HepG2 (cell line): ENCODE measurements around the gene HYAL2.

Source experiments
- SATB2 ChIP-seq: sonication (generic); formaldehyde crosslinking; IDR thresholded peaks from 2 replicates; pipeline ENCODE4 v1.5.0; 2020; ENCODE audit warnings: missing genetic modification reagents
- TAF1 ChIP-seq: sonication (generic); formaldehyde crosslinking; IDR thresholded peaks from 2 replicates; pipeline ENCODE4 v1.4.0; 2020; ENCODE audit warnings: missing genetic modification reagents
- U2AF1 ChIP-seq: fragments of 200-400 bp; formaldehyde crosslinking; optimal IDR thresholded peaks from 2 replicates; pipeline ENCODE3; 2017; ENCODE audit warnings: mild to moderate bottlenecking, low read depth, low read length
- TF ChIP-seq, protein P1 (sequence below): sonication (generic); formaldehyde crosslinking; IDR thresholded peaks from 2 replicates; pipeline ENCODE4 v1.5.0; 2020; ENCODE audit warnings: mild to moderate bottlenecking, missing genetic modification reagents, moderate library complexity
- TF ChIP-seq, protein P2 (sequence below): sonication (generic); formaldehyde crosslinking; IDR thresholded peaks from 2 replicates; pipeline ENCODE4 v1.4.0; 2020; ENCODE audit warnings: missing genetic modification reagents

DNA sequence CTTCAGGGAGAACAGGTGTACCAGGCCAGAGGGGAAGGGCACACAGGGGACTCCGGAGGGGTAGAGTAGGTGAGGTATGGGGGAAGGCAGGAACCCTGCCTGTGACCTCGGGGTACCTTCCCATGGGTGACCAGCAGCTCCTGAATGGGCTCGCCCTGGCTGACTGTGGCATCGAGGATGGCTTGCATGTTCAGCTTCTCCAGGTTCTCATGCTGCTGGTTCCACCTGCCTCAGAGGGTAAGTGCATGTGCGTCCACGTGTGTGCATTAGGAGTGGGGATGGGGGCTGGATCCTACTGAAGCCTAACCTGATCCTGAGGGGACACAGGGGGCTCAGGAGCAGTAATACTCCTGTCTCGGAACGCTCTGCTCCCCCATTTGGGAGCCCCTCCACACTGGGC is 22.5 kb upstream of the HYAL2 start:
- TF ChIP-seq SATB2 (CRISPR knock-in tag) (no peak), TAF1 (CRISPR knock-in tag) (no peak), U2AF1 (no peak)
- TF ChIP-seq, protein P1, sequence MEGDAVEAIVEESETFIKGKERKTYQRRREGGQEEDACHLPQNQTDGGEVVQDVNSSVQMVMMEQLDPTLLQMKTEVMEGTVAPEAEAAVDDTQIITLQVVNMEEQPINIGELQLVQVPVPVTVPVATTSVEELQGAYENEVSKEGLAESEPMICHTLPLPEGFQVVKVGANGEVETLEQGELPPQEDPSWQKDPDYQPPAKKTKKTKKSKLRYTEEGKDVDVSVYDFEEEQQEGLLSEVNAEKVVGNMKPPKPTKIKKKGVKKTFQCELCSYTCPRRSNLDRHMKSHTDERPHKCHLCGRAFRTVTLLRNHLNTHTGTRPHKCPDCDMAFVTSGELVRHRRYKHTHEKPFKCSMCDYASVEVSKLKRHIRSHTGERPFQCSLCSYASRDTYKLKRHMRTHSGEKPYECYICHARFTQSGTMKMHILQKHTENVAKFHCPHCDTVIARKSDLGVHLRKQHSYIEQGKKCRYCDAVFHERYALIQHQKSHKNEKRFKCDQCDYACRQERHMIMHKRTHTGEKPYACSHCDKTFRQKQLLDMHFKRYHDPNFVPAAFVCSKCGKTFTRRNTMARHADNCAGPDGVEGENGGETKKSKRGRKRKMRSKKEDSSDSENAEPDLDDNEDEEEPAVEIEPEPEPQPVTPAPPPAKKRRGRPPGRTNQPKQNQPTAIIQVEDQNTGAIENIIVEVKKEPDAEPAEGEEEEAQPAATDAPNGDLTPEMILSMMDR (CRISPR knock-in tag) = no peak
- TF ChIP-seq, protein P2, sequence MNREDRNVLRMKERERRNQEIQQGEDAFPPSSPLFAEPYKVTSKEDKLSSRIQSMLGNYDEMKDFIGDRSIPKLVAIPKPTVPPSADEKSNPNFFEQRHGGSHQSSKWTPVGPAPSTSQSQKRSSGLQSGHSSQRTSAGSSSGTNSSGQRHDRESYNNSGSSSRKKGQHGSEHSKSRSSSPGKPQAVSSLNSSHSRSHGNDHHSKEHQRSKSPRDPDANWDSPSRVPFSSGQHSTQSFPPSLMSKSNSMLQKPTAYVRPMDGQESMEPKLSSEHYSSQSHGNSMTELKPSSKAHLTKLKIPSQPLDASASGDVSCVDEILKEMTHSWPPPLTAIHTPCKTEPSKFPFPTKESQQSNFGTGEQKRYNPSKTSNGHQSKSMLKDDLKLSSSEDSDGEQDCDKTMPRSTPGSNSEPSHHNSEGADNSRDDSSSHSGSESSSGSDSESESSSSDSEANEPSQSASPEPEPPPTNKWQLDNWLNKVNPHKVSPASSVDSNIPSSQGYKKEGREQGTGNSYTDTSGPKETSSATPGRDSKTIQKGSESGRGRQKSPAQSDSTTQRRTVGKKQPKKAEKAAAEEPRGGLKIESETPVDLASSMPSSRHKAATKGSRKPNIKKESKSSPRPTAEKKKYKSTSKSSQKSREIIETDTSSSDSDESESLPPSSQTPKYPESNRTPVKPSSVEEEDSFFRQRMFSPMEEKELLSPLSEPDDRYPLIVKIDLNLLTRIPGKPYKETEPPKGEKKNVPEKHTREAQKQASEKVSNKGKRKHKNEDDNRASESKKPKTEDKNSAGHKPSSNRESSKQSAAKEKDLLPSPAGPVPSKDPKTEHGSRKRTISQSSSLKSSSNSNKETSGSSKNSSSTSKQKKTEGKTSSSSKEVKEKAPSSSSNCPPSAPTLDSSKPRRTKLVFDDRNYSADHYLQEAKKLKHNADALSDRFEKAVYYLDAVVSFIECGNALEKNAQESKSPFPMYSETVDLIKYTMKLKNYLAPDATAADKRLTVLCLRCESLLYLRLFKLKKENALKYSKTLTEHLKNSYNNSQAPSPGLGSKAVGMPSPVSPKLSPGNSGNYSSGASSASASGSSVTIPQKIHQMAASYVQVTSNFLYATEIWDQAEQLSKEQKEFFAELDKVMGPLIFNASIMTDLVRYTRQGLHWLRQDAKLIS = no peak
